ENCODE data around the gene SOWAHA. TPM values are rescaled to one million over a fixed set of nuclear protein-coding genes. Genes with fewer than 3 reads are reported as not detected.

SOWAHA gene
- total RNA-seq, 3 donors from 2014 or later = 0.66 to 3.2 (median 0.96) TPM

GRCh38 chr5:132819468-132819867 is 6.4 kb downstream of the SOWAHA start:
- Histone ChIP-seq H3K27ac (peak overlapping the region in 1 of 2 donors; percentile 18), H3K27me3 (no peaks in the 10 kb centered on the region), H3K36me3 (no peaks in the 10 kb centered on the region), H3K4me1 (no peaks in the 10 kb centered on the region), H3K9me3 (no peaks in the 10 kb centered on the region), H3K4me3 (peak overlapping the region in 2 of 3 donors; percentile 46 to 55)
- TF ChIP-seq POLR2A (IDR thresholded peaks at IDR 0.05) = no peak
- no peak for TF ChIP-seq POLR2AphosphoS5 (IDR thresholded peaks at IDR 0.05)
- TF ChIP-seq CTCF (IDR thresholded peaks at IDR 0.05) = no peak
- intact Hi-C loops (cut with DNase I; ENCODE audit: low total_unique reads) = no loop called here
- no peak for DNase-seq (ENCODE audit: low spot score in 2 of 2)

GRCh38 chr5:132820162-132820754 is 7.2 kb downstream of the SOWAHA start:
- Histone ChIP-seq H3K4me3 (peak overlapping the region in 2 of 3 donors; percentile 46 to 55), H3K27ac (peak overlapping the region in 1 of 2 donors; percentile 18), H3K9me3 (no peaks in the 10 kb centered on the region), H3K36me3 (no peaks in the 10 kb centered on the region), H3K4me1 (no peaks in the 10 kb centered on the region), H3K27me3 (no peaks in the 10 kb centered on the region)
- DNase-seq (ENCODE audit: low spot score in 2 of 2) = peak; percentile 88 to 91
- no peak for TF ChIP-seq POLR2A (IDR thresholded peaks at IDR 0.05)
- TF ChIP-seq POLR2AphosphoS5 (IDR thresholded peaks at IDR 0.05) = peak in 1 of 3 donors; percentile 12
- peak; percentile 88 to 97 (median 92) for TF ChIP-seq CTCF (IDR thresholded peaks at IDR 0.05)
- intact Hi-C loops (cut with DNase I; ENCODE audit: low total_unique reads) = no loop called here

DNA sequence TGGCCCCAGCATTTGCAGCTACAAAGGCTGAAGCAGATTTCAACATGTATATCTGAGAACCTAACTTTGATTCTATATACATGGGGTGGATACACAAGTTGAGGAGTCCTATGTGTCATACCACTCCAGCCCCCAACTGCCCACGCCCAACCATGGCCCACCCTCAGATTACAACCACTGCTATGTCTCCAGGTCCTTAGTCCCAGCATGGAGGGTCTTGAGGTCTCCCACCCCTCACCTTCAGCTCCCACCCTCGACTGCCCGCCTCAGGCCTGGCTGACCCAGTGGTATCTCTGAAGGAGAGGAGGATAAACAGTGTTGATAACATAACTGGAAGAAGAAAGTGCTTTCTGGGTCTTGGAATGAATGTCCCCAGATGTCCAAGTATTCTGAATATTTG is 8.2 kb downstream of the SOWAHA start:
- Histone ChIP-seq H3K4me1 (no peaks in the 10 kb centered on the region), H3K4me3 (no peak overlapping the region), H3K27ac (no peak overlapping the region), H3K27me3 (no peaks in the 10 kb centered on the region), H3K36me3 (no peaks in the 10 kb centered on the region), H3K9me3 (no peaks in the 10 kb centered on the region)
- intact Hi-C loops (cut with DNase I; ENCODE audit: low total_unique reads) = no loop called here
- TF ChIP-seq POLR2AphosphoS5 (IDR thresholded peaks at IDR 0.05) (no peak), POLR2A (IDR thresholded peaks at IDR 0.05) (no peak), CTCF (IDR thresholded peaks at IDR 0.05) (no peak)
- DNase-seq (ENCODE audit: low spot score in 2 of 2) = no peak

- no peak for TF ChIP-seq CTCF (IDR thresholded peaks at IDR 0.05)
- TF ChIP-seq POLR2A (IDR thresholded peaks at IDR 0.05) = no peak
- TF ChIP-seq POLR2AphosphoS5 (IDR thresholded peaks at IDR 0.05) = no peak
- intact Hi-C loops (cut with DNase I; ENCODE audit: low total_unique reads) = no loop called here
- Histone ChIP-seq H3K4me1 (no peaks in the 10 kb centered on the region), H3K27ac (no peak overlapping the region), H3K9me3 (no peaks in the 10 kb centered on the region), H3K27me3 (no peaks in the 10 kb centered on the region), H3K4me3 (no peak overlapping the region), H3K36me3 (no peaks in the 10 kb centered on the region)
- no peak for DNase-seq (ENCODE audit: low spot score in 2 of 2)
Measured at GRCh38 chr5:132821791-132822190, 8.7 kb downstream of the SOWAHA start.

DNA sequence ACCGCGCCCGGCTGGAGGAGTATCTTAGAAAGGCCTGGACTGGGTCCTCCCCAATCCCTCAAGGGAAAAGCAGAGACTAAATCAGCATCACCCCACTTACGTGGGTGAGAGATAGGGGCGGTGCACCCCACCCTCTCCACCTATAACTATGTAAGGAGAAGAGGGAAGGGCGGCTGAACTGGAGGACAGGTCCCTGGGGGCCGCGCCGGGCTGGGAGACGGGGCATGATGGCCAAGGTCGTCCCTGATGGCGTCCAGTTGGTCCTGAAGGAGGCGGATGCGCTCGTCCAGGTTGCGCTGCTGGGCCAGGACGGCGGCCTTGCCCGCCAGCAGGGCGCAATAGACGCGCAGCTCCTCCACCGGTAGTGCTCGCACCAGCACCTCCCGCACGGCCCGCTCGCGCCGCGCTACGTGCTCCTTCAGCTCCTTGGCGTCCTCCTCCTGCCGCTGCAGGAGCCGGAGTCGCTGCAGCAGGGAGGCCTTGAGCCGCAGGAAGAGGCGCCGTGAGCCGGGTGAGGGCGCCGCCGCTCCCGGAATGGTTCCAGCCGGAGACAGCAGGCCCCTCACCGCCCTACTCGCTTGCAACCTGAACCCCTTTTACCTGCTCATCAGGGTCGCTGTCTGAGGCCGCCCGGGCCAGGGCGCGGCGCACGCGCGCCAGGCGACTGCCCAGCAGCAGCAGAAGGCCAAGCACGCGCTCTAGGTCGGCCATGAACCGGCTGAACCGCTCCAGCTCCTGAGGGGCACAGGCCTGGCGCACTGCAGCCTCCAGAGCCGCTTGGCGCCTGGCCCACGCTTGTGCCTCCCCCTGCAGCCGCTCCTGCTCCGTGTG is 9.8 kb downstream of the SOWAHA start:
- no peak for DNase-seq (ENCODE audit: low spot score in 2 of 2)
- Histone ChIP-seq H3K9me3 (no peaks in the 10 kb centered on the region), H3K4me3 (peak overlapping the region in 2 of 3 donors; percentile 37 to 42), H3K36me3 (no peaks in the 10 kb centered on the region), H3K4me1 (no peaks in the 10 kb centered on the region), H3K27me3 (no peaks in the 10 kb centered on the region), H3K27ac (no peak overlapping the region)
- TF ChIP-seq CTCF (IDR thresholded peaks at IDR 0.05) (no peak), POLR2AphosphoS5 (IDR thresholded peaks at IDR 0.05) (no peak), POLR2A (IDR thresholded peaks at IDR 0.05) (no peak)
- intact Hi-C loops (cut with DNase I; ENCODE audit: low total_unique reads) = no loop called here
